PC-3 (cell line): Measurements from ENCODE around the gene SRSF1. TPM values are rescaled to one million over a fixed set of nuclear protein-coding genes. Genes with fewer than 3 reads are reported as not detected.
"Not testable (repeated sequence)": the region's sequence is repeated elsewhere in the genome, so short reads cannot be mapped to it uniquely, and the experiment has no call there.

Experiments
- ATAC-seq: fragments of 200-7000 bp; cut with Tn5 transposase; 2 replicates; pipeline ENCODE4 v1.9.1; 2020; ENCODE audit warnings: mild to moderate bottlenecking, moderate library complexity
- BruUV-seq: library from RNA; stranded (reverse); fragments of 400-500 nt; replicated peaks from 2 replicates; lab custom pipeline; 2021; lab: Mats Ljungman, UMichigan
- CTCF ChIA-PET: fragments of 300-600 bp; sonication (Branson Sonifier 250); formaldehyde crosslinking; loops from one replicate; lab custom pipeline; 2022; ENCODE audit warnings: antibody characterized with exemption; lab: Charles Lee
- POLR2A ChIA-PET: fragments of 300-600 bp; sonication (Branson Sonifier 250); formaldehyde crosslinking; loops from one replicate; lab custom pipeline; 2022; ENCODE audit warnings: antibody characterized with exemption; ENCODE audit not compliant: unreplicated experiment; lab: Charles Lee
- DNase-seq: peaks from one replicate; pipeline ENCODE4 v3.0.0-alpha.2; 2015
- H2AFZ ChIP-seq: fragments of 300-600 bp; sonication (generic); 2 replicates; pipeline ENCODE4 v1.6.0; 2016; ENCODE audit warnings: antibody characterized with exemption, low read length
- H3F3A ChIP-seq: fragments of 300-600 bp; sonication (generic); one replicate; pipeline ENCODE4 v1.6.0; 2017; ENCODE audit warnings: antibody characterized with exemption, low read length, control low read depth, mild to moderate bottlenecking; ENCODE audit not compliant: unreplicated experiment
- H3K27ac ChIP-seq: fragments of 300-600 bp; sonication (generic); 2 replicates; pipeline ENCODE4 v1.5.1; 2016; ENCODE audit warnings: mild to moderate bottlenecking, low read length
- H3K27me3 ChIP-seq: fragments of 300-600 bp; sonication (generic); 2 replicates; pipeline ENCODE4 v1.6.1; 2016; ENCODE audit warnings: low read length, mixed read lengths
- H3K36me3 ChIP-seq: fragments of 300-600 bp; sonication (generic); 2 replicates; pipeline ENCODE4 v1.6.1; 2016; ENCODE audit warnings: low read depth, mixed run types, low read length, mixed read lengths
- H3K4me1 ChIP-seq: fragments of 300-600 bp; sonication (generic); 2 replicates; pipeline ENCODE4 v1.5.1; 2016; ENCODE audit warnings: low read length; ENCODE audit not compliant: insufficient read depth
- H3K4me2 ChIP-seq: fragments of 300-600 bp; sonication (generic); 2 replicates; pipeline ENCODE4 v1.6.0; 2016; ENCODE audit warnings: low read length
- H3K4me3 ChIP-seq: fragments of 300-600 bp; sonication (generic); 2 replicates; pipeline ENCODE4 v1.5.1; 2016; ENCODE audit warnings: mild to moderate bottlenecking, low read length, mixed read lengths
- H3K79me2 ChIP-seq: fragments of 300-600 bp; sonication (generic); 2 replicates; pipeline ENCODE4 v1.6.1; 2017; ENCODE audit warnings: low read length, mixed read lengths
- H3K9ac ChIP-seq: fragments of 300-600 bp; sonication (generic); 2 replicates; pipeline ENCODE4 v1.6.0; 2016; ENCODE audit warnings: mild to moderate bottlenecking, low read length
- H3K9me2 ChIP-seq: fragments of 300-600 bp; sonication (generic); replicated peaks from 2 replicates; pipeline ENCODE4 v1.6.1; 2016; ENCODE audit warnings: mixed run types, low read length, mixed read lengths
- H3K9me3 ChIP-seq: fragments of 300-600 bp; sonication (generic); 2 replicates; pipeline ENCODE4 v1.6.1; 2016; ENCODE audit warnings: low read length, mixed read lengths
- H4K20me1 ChIP-seq: fragments of 300-600 bp; sonication (generic); 2 replicates; pipeline ENCODE4 v1.6.1; 2016; ENCODE audit warnings: low read length, mixed read lengths
- CTCF ChIP-seq: fragments of 300-600 bp; sonication (generic); conservative IDR thresholded peaks from 2 replicates; pipeline ENCODE4 v1.5.1; 2017; ENCODE audit warnings: antibody characterized with exemption, low read depth, mild to moderate bottlenecking, low read length
- EZH2 ChIP-seq: fragments of 300-600 bp; sonication (generic); IDR thresholded peaks from one replicate; pipeline ENCODE4 v1.6.1; 2017; ENCODE audit warnings: antibody characterized with exemption, mild to moderate bottlenecking, low read length; ENCODE audit not compliant: unreplicated experiment
- EZH2phosphoT487 ChIP-seq: fragments of 300-600 bp; sonication (generic); IDR thresholded peaks from 2 replicates; pipeline ENCODE4 v1.6.1; 2018; ENCODE audit warnings: mild to moderate bottlenecking, antibody characterized with exemption, low read length, borderline replicate concordance
- intact Hi-C: fragments of 100-400 bp; cut with micrococcal nuclease; formaldehyde crosslinking; loops from 2 replicates; pipeline ENCODE4 v1.9.0; 2023
- total RNA-seq: library from RNA; depleted of rRNA; stranded (reverse); fragments of >200 nt; gene quantifications from 2 replicates; pipeline ENCODE4 v1.2.3, GENCODE V29; 2014

SRSF1 gene
- total RNA-seq, 1 experiment from 2014 or later = 325 TPM

- no peaks in the 10 kb centered on the region for H3F3A ChIP-seq
- H3K79me2 ChIP-seq = peaks cover 6% of the 10 kb centered on the region; the same call in 1 of the 2 replicates
- no peaks in the 10 kb centered on the region for H4K20me1 ChIP-seq
- no peak overlapping the region for H3K9ac ChIP-seq
- H3K4me3 ChIP-seq = no peak overlapping the region
- H3K27ac ChIP-seq = no peak overlapping the region
- DNase-seq (no peak), ATAC-seq (no peak)
- H3K4me1 ChIP-seq = peaks cover 10% of the 10 kb centered on the region
- POLR2A ChIA-PET = no interaction called here
- H2AFZ ChIP-seq = no peak overlapping the region
- no TSS peak for BruUV-seq
- TF ChIP-seq EZH2 (no peak), CTCF (no peak), EZH2phosphoT487 (no peak)
- no peaks in the 10 kb centered on the region for H3K9me2 ChIP-seq
- H3K9me3 ChIP-seq = no peaks in the 10 kb centered on the region
- H3K27me3 ChIP-seq = no peaks in the 10 kb centered on the region
- CTCF ChIA-PET = no interaction called here
- intact Hi-C loops = no loop called here
- H3K36me3 ChIP-seq = no peaks in the 10 kb centered on the region
- no peak overlapping the region for H3K4me2 ChIP-seq
Measured at GRCh38 chr17:57959929-57960328, 47.1 kb downstream of the SRSF1 start.

- H3K9ac ChIP-seq, H3F3A ChIP-seq, H3K4me3 ChIP-seq, H3K9me2 ChIP-seq, H3K27me3 ChIP-seq, H2AFZ ChIP-seq, BruUV-seq, H3K36me3 ChIP-seq, DNase-seq, H3K9me3 ChIP-seq, H3K4me2 ChIP-seq, H4K20me1 ChIP-seq, POLR2A ChIA-PET, CTCF ChIA-PET, H3K27ac ChIP-seq, intact Hi-C loops, ATAC-seq: not testable (repeated sequence)
- Histone ChIP-seq H3K4me1 (peaks cover 20% of the 10 kb centered on the region), H3K79me2 (peaks cover 21% of the 10 kb centered on the region)
Measured at GRCh38 chr17:57958391-57958790, 48.7 kb downstream of the SRSF1 start.

DNA sequence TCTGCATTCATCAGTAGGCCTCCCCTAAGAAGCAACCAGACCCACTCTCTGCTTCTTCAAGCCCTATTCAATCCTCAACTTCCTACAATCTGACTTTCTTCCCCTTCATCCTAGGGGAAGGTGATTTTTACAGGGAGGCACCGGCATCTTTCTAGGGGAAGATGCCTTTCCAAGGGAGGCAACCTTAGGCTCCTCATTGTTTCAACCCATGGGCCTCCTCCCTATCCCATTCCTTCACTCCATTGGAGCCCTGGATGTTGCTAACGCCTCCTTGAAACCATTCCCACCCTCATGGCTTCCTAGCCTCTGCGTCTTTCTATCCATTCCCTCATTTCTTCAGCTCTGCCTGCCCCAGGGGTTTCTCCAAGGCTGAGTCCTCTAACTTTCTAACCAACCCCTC is 49.2 kb downstream of the SRSF1 start:
- DNase-seq = no peak
- H3K4me2 ChIP-seq = no peak overlapping the region
- no peaks in the 10 kb centered on the region for H3K27me3 ChIP-seq
- no peaks in the 10 kb centered on the region for H3K36me3 ChIP-seq
- CTCF ChIA-PET = no interaction called here
- no peaks in the 10 kb centered on the region for H3K9me2 ChIP-seq
- peaks cover 25% of the 10 kb centered on the region for H3K4me1 ChIP-seq
- no TSS peak for BruUV-seq
- H3K4me3 ChIP-seq = no peak overlapping the region
- no peaks in the 10 kb centered on the region for H3K9me3 ChIP-seq
- H3K79me2 ChIP-seq = peaks cover 26% of the 10 kb centered on the region
- no peak overlapping the region for H3K9ac ChIP-seq
- no peaks in the 10 kb centered on the region for H4K20me1 ChIP-seq
- no peak for ATAC-seq
- TF ChIP-seq EZH2phosphoT487 = no peak
- no peak for TF ChIP-seq EZH2
- no peak for TF ChIP-seq CTCF
- POLR2A ChIA-PET = no interaction called here
- H3K27ac ChIP-seq = no peak overlapping the region
- no peaks in the 10 kb centered on the region for H3F3A ChIP-seq
- no peak overlapping the region for H2AFZ ChIP-seq
- intact Hi-C loops = loop anchor here (2.0 kb wide), 1 partner anchor 27 kb away; no protein-coding TSS in a partner anchor
